Muscle layer of duodenum (tissue), 2 donors: ENCODE results near the gene KPNA1.
"Not testable (repeated sequence)": the region's sequence is repeated elsewhere in the genome, so short reads cannot be mapped to it uniquely, and the experiment has no call there.

Source experiments
- H3K27ac ChIP-seq: one replicate; pipeline ENCODE4 v1.7.0; 2013; ENCODE audit warnings: mild to moderate bottlenecking, low read length
- H3K27me3 ChIP-seq: one replicate; pipeline ENCODE4 v1.7.0; 2013; ENCODE audit warnings: low read depth, mild to moderate bottlenecking, control low read depth, low read length
- H3K36me3 ChIP-seq, 2 donors: one replicate each; pipeline ENCODE4 v1.7.0; 2013; ENCODE audit warnings: low read length in 2 of 2, control low read depth in 1 of 2, mild to moderate bottlenecking in 1 of 2; ENCODE audit not compliant: insufficient read depth in 2 of 2, control insufficient read depth in 1 of 2
- H3K4me1 ChIP-seq, 2 donors: one replicate each; pipeline ENCODE4 v1.7.0; 2013; ENCODE audit warnings: low read length in 2 of 2, mild to moderate bottlenecking in 2 of 2, control low read depth in 1 of 2, moderate library complexity in 1 of 2; ENCODE audit not compliant: insufficient read depth in 2 of 2, control insufficient read depth in 1 of 2
- H3K4me3 ChIP-seq, 2 donors: one replicate each; pipeline ENCODE4 v1.7.0; 2013; ENCODE audit warnings: low read length in 2 of 2, low read depth in 1 of 2, mild to moderate bottlenecking in 1 of 2
- H3K9me3 ChIP-seq, 2 donors: one replicate each; pipeline ENCODE4 v1.7.0; 2013; ENCODE audit warnings: low read length in 2 of 2, control low read depth in 1 of 2, mild to moderate bottlenecking in 1 of 2; ENCODE audit not compliant: control insufficient read depth in 1 of 2
- donor health status: healthy.

KPNA1 gene

GRCh38 chr3:122516846-122517360, 2.2 kb upstream of the KPNA1 start:
- H3K27me3 ChIP-seq, result no peaks in the 10 kb centered on the region
- H3K27ac ChIP-seq, result no peak overlapping the region
- no peaks in the 10 kb centered on the region for H3K9me3 ChIP-seq
- H3K4me3 ChIP-seq, result no peak overlapping the region
- peaks cover 0 to 16% of the 10 kb centered on the region in 2 donors for H3K4me1 ChIP-seq
- H3K36me3 ChIP-seq, result peaks cover 0 to 5% of the 10 kb centered on the region in 2 donors

DNA sequence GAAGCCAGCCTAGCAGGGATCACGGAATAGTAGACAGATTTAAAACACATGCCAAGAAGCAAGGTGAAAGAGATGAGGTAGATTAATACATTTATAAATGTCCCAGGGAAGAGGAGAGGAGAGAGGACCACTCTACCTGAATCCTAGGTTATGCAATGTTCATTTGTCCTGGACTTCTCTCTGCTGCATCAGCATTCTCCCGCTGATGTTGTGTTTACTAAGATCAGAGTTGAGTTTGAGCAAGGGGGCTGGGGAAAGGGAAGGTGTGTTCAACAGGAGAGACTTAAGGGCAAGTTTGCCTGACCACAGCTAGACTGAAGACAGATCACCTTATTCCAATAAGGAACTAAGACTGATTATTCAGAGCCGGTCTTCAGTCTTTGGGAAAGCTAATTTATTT, 1.1 kb upstream of the KPNA1 start:
- Histone ChIP-seq H3K36me3 (peaks cover 0 to 5% of the 10 kb centered on the region in 2 donors), H3K4me1 (peaks cover 0 to 25% of the 10 kb centered on the region in 2 donors), H3K4me3 (no peak overlapping the region), H3K9me3 (no peaks in the 10 kb centered on the region), H3K27ac (no peak overlapping the region), H3K27me3 (no peaks in the 10 kb centered on the region)

DNA sequence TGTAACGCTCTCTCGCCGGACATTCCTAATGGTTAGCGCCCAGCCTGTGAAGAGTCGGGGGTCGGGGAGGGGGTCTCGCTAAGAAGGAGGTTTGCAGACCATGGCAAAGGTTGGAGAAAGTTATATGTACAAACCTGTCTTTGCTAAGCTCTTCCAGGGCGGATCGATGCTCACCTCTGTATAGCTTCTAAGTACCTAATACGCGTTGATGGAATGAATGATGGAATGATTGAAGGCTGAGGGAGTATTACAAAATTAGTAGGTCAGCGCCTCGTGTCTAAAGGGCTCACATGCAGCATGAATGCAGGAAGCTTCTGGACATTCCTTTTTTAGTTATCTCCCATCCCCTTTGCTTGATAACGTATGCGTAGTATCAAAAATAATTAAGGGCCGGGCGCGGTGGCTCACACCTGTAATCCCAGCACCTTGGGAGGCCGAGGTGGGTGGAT, 305 bp upstream of the KPNA1 start:
- peaks cover 0 to 25% of the 10 kb centered on the region in 2 donors for H3K4me1 ChIP-seq
- peak overlapping the region; percentile 69 to 83 for H3K4me3 ChIP-seq
- peaks cover 0 to 5% of the 10 kb centered on the region in 2 donors for H3K36me3 ChIP-seq
- no peaks in the 10 kb centered on the region for H3K27me3 ChIP-seq
- no peaks in the 10 kb centered on the region for H3K9me3 ChIP-seq
- H3K27ac ChIP-seq, result no peak overlapping the region

DNA sequence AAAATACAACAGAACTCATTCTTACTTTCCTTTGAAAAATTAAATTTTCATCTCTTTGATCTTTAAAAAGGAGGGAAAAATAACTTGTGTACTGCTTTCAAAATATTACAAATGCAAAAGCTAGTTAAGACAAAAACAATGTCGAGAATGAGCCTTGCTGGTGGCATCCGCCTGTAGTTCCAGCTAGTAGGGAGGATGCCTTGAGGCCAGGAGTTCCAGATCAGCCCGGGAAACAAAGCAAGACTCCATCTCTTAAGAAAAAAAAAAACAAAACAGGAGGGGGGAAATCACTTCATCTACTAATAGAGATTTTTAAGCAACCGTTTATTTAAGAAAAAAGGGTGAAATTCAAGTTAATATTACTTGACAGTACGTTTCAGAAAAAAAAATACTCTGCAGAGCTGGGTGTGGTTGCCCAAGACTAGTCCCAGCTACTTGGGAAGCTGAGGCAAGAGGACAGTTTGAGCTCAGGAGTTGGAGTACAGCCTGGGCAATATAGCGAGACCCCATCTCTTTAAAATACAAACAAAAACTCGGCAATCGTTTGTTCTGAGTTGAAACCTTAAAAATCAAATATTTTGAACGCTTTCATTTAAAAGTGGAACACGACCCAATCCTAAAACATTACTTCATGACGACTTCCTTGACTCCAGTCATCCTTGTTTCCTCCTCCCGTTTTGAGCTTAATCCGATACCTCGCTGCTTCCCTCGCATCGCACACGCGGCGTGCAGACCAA, 1.2 kb downstream of the KPNA1 start:
- Histone ChIP-seq H3K27ac (peak overlapping the region; percentile 76), H3K36me3 (peaks cover 0 to 5% of the 10 kb centered on the region in 2 donors), H3K27me3 (no peaks in the 10 kb centered on the region), H3K4me3 (peak overlapping the region; percentile 74 to 83), H3K9me3 (no peaks in the 10 kb centered on the region), H3K4me1 (peaks cover 0 to 25% of the 10 kb centered on the region in 2 donors)

GRCh38 chr3:122512284-122512683, 2.5 kb downstream of the KPNA1 start:
- Histone ChIP-seq H3K4me1 (peaks cover 0 to 25% of the 10 kb centered on the region in 2 donors), H3K27ac (no peak overlapping the region), H3K4me3 (no peak overlapping the region), H3K36me3 (peaks cover 0 to 5% of the 10 kb centered on the region in 2 donors), H3K9me3 (no peaks in the 10 kb centered on the region), H3K27me3 (no peaks in the 10 kb centered on the region)

DNA sequence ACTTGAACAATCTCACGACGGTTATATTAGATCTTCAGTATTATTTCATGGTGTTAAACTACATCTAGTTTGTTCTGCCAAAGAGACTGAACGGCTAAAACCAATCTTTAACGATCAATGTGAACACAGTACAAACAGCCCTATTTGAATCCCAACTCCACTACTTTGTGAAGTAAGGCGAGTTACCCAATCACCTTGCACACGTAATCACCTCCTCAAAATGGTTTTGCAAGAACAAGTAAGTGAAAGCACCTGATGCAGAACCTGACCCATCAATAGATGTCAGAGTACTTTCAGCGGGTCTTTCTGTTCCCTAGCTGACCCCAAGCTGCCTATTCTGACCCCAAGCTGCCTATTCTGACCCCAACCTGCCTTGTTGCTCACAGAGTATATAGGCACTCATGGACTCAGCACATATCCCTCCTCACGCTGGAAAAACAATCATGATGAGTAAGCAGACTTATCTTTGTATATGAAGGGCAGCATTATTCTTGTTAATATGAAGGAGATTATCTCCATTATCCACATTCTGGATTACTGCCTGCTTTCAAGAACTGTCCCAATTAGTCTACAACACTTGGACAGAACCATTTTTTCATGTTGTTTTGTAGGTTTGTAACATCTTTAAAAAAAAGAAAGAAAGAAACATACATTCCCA, 3.7 kb downstream of the KPNA1 start:
- peaks cover 0 to 25% of the 10 kb centered on the region in 2 donors for H3K4me1 ChIP-seq
- no peak overlapping the region for H3K4me3 ChIP-seq
- H3K36me3 ChIP-seq, result peaks cover 0 to 5% of the 10 kb centered on the region in 2 donors
- no peak overlapping the region for H3K27ac ChIP-seq
- H3K9me3 ChIP-seq, result no peaks in the 10 kb centered on the region
- H3K27me3 ChIP-seq, result no peaks in the 10 kb centered on the region

- H3K27ac ChIP-seq, H3K9me3 ChIP-seq, H3K4me3 ChIP-seq, H3K27me3 ChIP-seq, H3K36me3 ChIP-seq: not testable (repeated sequence)
- peaks cover 0 to 25% of the 10 kb centered on the region in 2 donors for H3K4me1 ChIP-seq
Measured at GRCh38 chr3:122508944-122509343, 5.8 kb downstream of the KPNA1 start.

- no peaks in the 10 kb centered on the region for H3K27me3 ChIP-seq
- H3K4me1 ChIP-seq, result peaks cover 0 to 21% of the 10 kb centered on the region in 2 donors
- no peaks in the 10 kb centered on the region for H3K36me3 ChIP-seq
- no peak overlapping the region for H3K27ac ChIP-seq
- no peaks in the 10 kb centered on the region for H3K9me3 ChIP-seq
- H3K4me3 ChIP-seq, result no peak overlapping the region
Measured at GRCh38 chr3:122508135-122508914, 6.4 kb downstream of the KPNA1 start.

GRCh38 chr3:122506450-122506849, 8.3 kb downstream of the KPNA1 start:
- H3K36me3 ChIP-seq, result no peaks in the 10 kb centered on the region
- no peaks in the 10 kb centered on the region for H3K9me3 ChIP-seq
- H3K27me3 ChIP-seq, result no peaks in the 10 kb centered on the region
- peaks cover 0 to 20% of the 10 kb centered on the region in 2 donors for H3K4me1 ChIP-seq
- no peak overlapping the region for H3K27ac ChIP-seq
- H3K4me3 ChIP-seq, result no peak overlapping the region

GRCh38 chr3:122505676-122506075, 9.1 kb downstream of the KPNA1 start:
- no peaks in the 10 kb centered on the region for H3K9me3 ChIP-seq
- no peaks in the 10 kb centered on the region for H3K27me3 ChIP-seq
- no peaks in the 10 kb centered on the region for H3K36me3 ChIP-seq
- H3K4me1 ChIP-seq, result peaks cover 0 to 13% of the 10 kb centered on the region in 2 donors
- no peak overlapping the region for H3K4me3 ChIP-seq
- no peak overlapping the region for H3K27ac ChIP-seq

DNA sequence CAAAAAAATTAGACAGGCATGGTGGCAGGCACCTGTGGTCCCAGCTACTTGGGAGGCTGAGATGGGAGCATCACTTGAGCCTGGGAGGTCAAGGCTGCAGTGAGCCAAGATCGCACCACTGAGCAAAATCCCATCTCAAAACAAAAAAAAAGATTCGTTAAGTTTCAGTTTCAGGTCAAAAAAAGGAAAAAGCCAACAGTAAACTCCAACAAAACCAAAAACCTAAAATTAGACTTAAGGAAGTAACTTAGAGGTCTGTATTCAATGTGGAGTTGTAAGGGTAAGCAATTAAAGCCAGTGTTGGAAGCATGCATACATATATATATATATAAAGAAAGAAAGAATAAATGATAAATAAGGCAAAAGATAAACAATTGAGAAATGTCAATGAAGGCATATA, 11.8 kb downstream of the KPNA1 start:
- Histone ChIP-seq H3K4me3 (no peak overlapping the region), H3K9me3 (no peaks in the 10 kb centered on the region), H3K36me3 (no peaks in the 10 kb centered on the region), H3K27me3 (no peaks in the 10 kb centered on the region), H3K27ac (no peak overlapping the region), H3K4me1 (peaks cover 0 to 13% of the 10 kb centered on the region in 2 donors)
